ENCODE data around the gene PRKX.

GRCh38 chrX:3648084-3648483, 65.4 kb downstream of the PRKX start:
- TF ChIP-seq SNAI2 (CRISPR knock-in tag; IDR thresholded peaks at IDR 0.05) (no peak), RARB (CRISPR knock-in tag; IDR thresholded peaks at IDR 0.05) (no peak), PPARA (CRISPR knock-in tag; IDR thresholded peaks at IDR 0.05; ENCODE audit: borderline replicate concordance) (no peak), ARNTL (CRISPR knock-in tag; IDR thresholded peaks at IDR 0.05; ENCODE audit: borderline replicate concordance, low read depth) (no peak), ZFP3 (CRISPR knock-in tag; IDR thresholded peaks at IDR 0.05) (no peak)
